GM23338 (cell line): ENCODE results near the gene MPRIP. TPM values are rescaled to one million over a fixed set of nuclear protein-coding genes. Genes with fewer than 3 reads are reported as not detected.

ENCODE experiments used
- ATAC-seq: fragments of 200-7000 bp; cut with Tn5 transposase; 3 replicates; pipeline ENCODE4 v1.9.1; 2020
- DNase-seq: peaks from one replicate; pipeline ENCODE4 v3.0.0-alpha.2; 2015; ENCODE audit warnings: low spot score
- H2AFZ ChIP-seq: fragments of 200-600 bp; sonication (generic); 2 replicates; pipeline ENCODE4 v1.8.0; 2016; ENCODE audit warnings: antibody characterized with exemption, mild to moderate bottlenecking, moderate library complexity
- H3F3A ChIP-seq: fragments of 200-600 bp; sonication (generic); replicated peaks from 2 replicates; pipeline ENCODE4 v1.8.0; 2017; ENCODE audit warnings: antibody characterized with exemption, mixed run types, low read depth
- H3K27ac ChIP-seq: fragments of 200-600 bp; sonication (generic); 2 replicates; pipeline ENCODE4 v1.6.1; 2016; ENCODE audit warnings: low read depth
- H3K27me3 ChIP-seq: fragments of 200-600 bp; sonication (generic); 2 replicates; pipeline ENCODE4 v1.8.0; 2016; ENCODE audit warnings: mild to moderate bottlenecking, mixed run types, moderate library complexity; ENCODE audit not compliant: insufficient read depth
- H3K36me3 ChIP-seq: fragments of 200-600 bp; sonication (generic); 2 replicates; pipeline ENCODE4 v1.8.0; 2016; ENCODE audit warnings: mild to moderate bottlenecking; ENCODE audit not compliant: insufficient read depth
- H3K4me1 ChIP-seq: fragments of 200-600 bp; sonication (generic); 2 replicates; pipeline ENCODE4 v1.8.0; 2016; ENCODE audit warnings: mild to moderate bottlenecking, moderate library complexity; ENCODE audit not compliant: insufficient read depth
- H3K4me2 ChIP-seq: fragments of 200-600 bp; sonication (generic); 2 replicates; pipeline ENCODE4 v1.7.1; 2017; ENCODE audit warnings: mixed run types
- H3K4me3 ChIP-seq: fragments of 200-600 bp; sonication (generic); 2 replicates; pipeline ENCODE4 v1.6.1; 2016; ENCODE audit warnings: mixed run types
- H3K79me2 ChIP-seq: fragments of 200-600 bp; sonication (generic); replicated peaks from 2 replicates; pipeline ENCODE4 v1.8.0; 2017; ENCODE audit warnings: mild to moderate bottlenecking; ENCODE audit not compliant: insufficient read depth
- H3K9me2 ChIP-seq: fragments of 200-600 bp; sonication (generic); 2 replicates; pipeline ENCODE4 v1.8.0; 2017; ENCODE audit not compliant: insufficient read depth
- H4K20me1 ChIP-seq: fragments of 200-600 bp; sonication (generic); replicated peaks from 2 replicates; pipeline ENCODE4 v1.8.0; 2017; ENCODE audit warnings: mild to moderate bottlenecking; ENCODE audit not compliant: insufficient read depth
- H3K27ac Mint-ChIP-seq: 2 replicates; pipeline ENCODE4 v1.8.0; 2020; ENCODE audit warnings: inconsistent platforms, mild to moderate bottlenecking, moderate library complexity, mixed read lengths
- H3K27me3 Mint-ChIP-seq: 3 replicates; pipeline ENCODE4 v1.8.0; 2022; ENCODE audit warnings: low read depth, mild to moderate bottlenecking, moderate library complexity, mixed read lengths, inconsistent platforms; ENCODE audit not compliant: insufficient read depth, poor library complexity
- H3K36me3 Mint-ChIP-seq: 3 replicates; pipeline ENCODE4 v1.8.0; 2021; ENCODE audit warnings: low read depth, mild to moderate bottlenecking, inconsistent platforms, moderate library complexity, mixed read lengths
- H3K4me1 Mint-ChIP-seq: 3 replicates; pipeline ENCODE4 v1.8.0; 2020; ENCODE audit warnings: mild to moderate bottlenecking, inconsistent platforms, mixed read lengths
- H3K4me3 Mint-ChIP-seq: 3 replicates; pipeline ENCODE4 v1.8.0; 2021; ENCODE audit warnings: moderate library complexity, mild to moderate bottlenecking, inconsistent platforms, mixed read lengths
- H3K9me3 Mint-ChIP-seq: 3 replicates; pipeline ENCODE4 v1.8.0; 2020; ENCODE audit warnings: moderate library complexity, mild to moderate bottlenecking, inconsistent platforms, mixed read lengths
- CREB1 ChIP-seq: fragments of 250-450 bp; sonication (Bioruptor Pico); IDR thresholded peaks from 2 replicates; pipeline ENCODE4 v1.5.0; 2020; ENCODE audit warnings: low read depth, mild to moderate bottlenecking, moderate library complexity
- EZH2phosphoT487 ChIP-seq: fragments of 200-600 bp; sonication (generic); IDR thresholded peaks from one replicate; pipeline ENCODE4 v1.8.1; 2018; ENCODE audit warnings: antibody characterized with exemption; ENCODE audit not compliant: unreplicated experiment
- JUNB ChIP-seq: IDR thresholded peaks from one replicate; pipeline ENCODE4 v1.6.1; 2016; ENCODE audit warnings: antibody characterized with exemption; ENCODE audit not compliant: unreplicated experiment
- NANOG ChIP-seq: IDR thresholded peaks from 2 replicates; pipeline ENCODE4 v1.6.1; 2016; ENCODE audit warnings: antibody characterized with exemption, borderline replicate concordance
- POLR2AphosphoS5 ChIP-seq: IDR thresholded peaks from 2 replicates; pipeline ENCODE4 v1.6.1; 2016; ENCODE audit warnings: antibody characterized with exemption, low read depth
- ZNF114 ChIP-seq: fragments of 250-450 bp; sonication (Bioruptor Pico); IDR thresholded peaks from 2 replicates; pipeline ENCODE4 v1.5.0; 2020; ENCODE audit warnings: mild to moderate bottlenecking, moderate library complexity
- ZNF331 ChIP-seq: fragments of 250-450 bp; sonication (Bioruptor Pico); IDR thresholded peaks from 2 replicates; pipeline ENCODE4 v1.5.0; 2020; ENCODE audit warnings: low read depth, mild to moderate bottlenecking, moderate library complexity
- polyA plus RNA-seq: library from polyadenylated mRNA; unstranded; fragments of >200 nt; fragmentation: Nextera tagmentation; extraction: Ambion mirVana; gene quantifications from 2 replicates; pipeline ENCODE4 v1.2.1, GENCODE V29; 2016
- total RNA-seq: library from RNA; depleted of rRNA; stranded (reverse); fragments of >200 nt; shearing (Covaris generic); gene quantifications from 2 replicates; pipeline ENCODE4 v1.2.3, GENCODE V29; 2014
- TF ChIP-seq, protein P1 (sequence below): IDR thresholded peaks from 2 replicates; pipeline ENCODE4 v1.6.1; 2016; ENCODE audit warnings: antibody characterized with exemption
- TF ChIP-seq, protein P2 (sequence below): fragments of 250-450 bp; sonication (Bioruptor Pico); IDR thresholded peaks from 2 replicates; pipeline ENCODE4 v1.5.0; 2020; ENCODE audit warnings: mild to moderate bottlenecking, moderate library complexity
- TF ChIP-seq, protein P3 (sequence below), 2 experiments: fragments of 200-600 bp in 1 of 2; sonication (generic) in 1 of 2; conservative IDR thresholded peaks; 2 replicates each; pipeline versions ENCODE4 v1.5.1 to v1.6.1; 2016 to 2017; ENCODE audit warnings: antibody characterized with exemption in 2 of 2, low read depth in 2 of 2, mild to moderate bottlenecking in 2 of 2, moderate library complexity in 1 of 2

MPRIP gene
- total and polyA plus RNA-seq, 2 experiments from 2014 or later, result 39.3 to 113 TPM

DNA sequence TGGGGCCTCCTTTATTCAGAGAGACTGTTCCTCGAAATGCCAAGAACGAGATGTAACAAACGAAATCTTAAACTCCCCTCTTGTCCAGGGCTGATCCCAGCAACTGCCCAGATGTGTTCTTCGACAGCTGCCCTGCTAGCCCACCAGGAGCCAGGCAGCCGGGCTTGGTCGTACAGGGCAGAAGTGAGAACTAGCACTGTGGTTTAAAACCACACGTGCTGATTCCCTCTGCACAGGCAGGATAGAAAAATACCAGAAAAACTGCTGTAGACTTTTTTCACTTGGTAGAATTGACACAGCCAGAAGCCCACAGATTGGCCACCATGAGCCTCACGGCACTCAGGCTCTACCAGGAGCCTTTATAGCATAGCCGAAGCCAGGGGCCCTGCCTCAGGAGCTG is 130.7 kb downstream of the MPRIP start (continued):
- no peak for TF ChIP-seq EZH2phosphoT487
- no peak for TF ChIP-seq ZNF331 (CRISPR knock-in tag)
- TF ChIP-seq CREB1, result no peak
- TF ChIP-seq, protein P1, sequence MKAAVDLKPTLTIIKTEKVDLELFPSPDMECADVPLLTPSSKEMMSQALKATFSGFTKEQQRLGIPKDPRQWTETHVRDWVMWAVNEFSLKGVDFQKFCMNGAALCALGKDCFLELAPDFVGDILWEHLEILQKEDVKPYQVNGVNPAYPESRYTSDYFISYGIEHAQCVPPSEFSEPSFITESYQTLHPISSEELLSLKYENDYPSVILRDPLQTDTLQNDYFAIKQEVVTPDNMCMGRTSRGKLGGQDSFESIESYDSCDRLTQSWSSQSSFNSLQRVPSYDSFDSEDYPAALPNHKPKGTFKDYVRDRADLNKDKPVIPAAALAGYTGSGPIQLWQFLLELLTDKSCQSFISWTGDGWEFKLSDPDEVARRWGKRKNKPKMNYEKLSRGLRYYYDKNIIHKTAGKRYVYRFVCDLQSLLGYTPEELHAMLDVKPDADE, result no peak
- TF ChIP-seq JUNB, result no peak
- no peak for TF ChIP-seq NANOG

DNA sequence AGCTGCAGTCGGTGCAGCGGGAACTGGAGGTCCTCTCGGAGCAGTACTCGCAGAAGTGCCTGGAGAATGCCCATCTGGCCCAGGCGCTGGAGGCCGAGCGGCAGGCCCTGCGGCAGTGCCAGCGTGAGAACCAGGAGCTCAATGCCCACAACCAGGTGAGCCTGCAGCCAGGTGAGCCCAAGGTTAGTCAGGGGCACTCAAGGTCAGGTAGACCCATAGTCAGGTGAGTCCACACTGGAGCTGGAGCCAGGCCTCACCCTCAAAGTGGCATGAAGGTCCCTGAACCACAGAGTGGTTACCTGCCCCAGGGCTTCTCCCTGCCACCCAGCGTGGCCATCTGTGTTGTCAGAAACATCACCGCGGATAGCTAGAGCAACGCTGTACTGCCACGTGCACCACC is 131.7 kb downstream of the MPRIP start:
- DNase-seq (no peak), ATAC-seq (no peak)
- Histone ChIP-seq H3F3A (no peaks in the 10 kb centered on the region), H3K4me2 (no peak overlapping the region), H3K27ac (no peak overlapping the region), H3K79me2 (no peaks in the 10 kb centered on the region), H3K9me2 (no peaks in the 10 kb centered on the region), H2AFZ (no peak overlapping the region), H4K20me1 (no peaks in the 10 kb centered on the region; the same call in 1 of the 2 replicates), H3K4me3 (no peak overlapping the region), H3K4me1 (no peaks in the 10 kb centered on the region), H3K27me3 (no peaks in the 10 kb centered on the region), H3K36me3 (no peaks in the 10 kb centered on the region; the same call in 1 of the 2 replicates)
- peaks cover 38% of the 10 kb centered on the region for H3K36me3 Mint-ChIP-seq
- peaks cover 11% of the 10 kb centered on the region for H3K4me1 Mint-ChIP-seq
- H3K4me3 Mint-ChIP-seq, result no peak overlapping the region
- TF ChIP-seq CREB1, result no peak
- no peaks in the 10 kb centered on the region for H3K9me3 Mint-ChIP-seq
- peaks cover 2% of the 10 kb centered on the region for H3K27me3 Mint-ChIP-seq
- no peak overlapping the region for H3K27ac Mint-ChIP-seq

DNA sequence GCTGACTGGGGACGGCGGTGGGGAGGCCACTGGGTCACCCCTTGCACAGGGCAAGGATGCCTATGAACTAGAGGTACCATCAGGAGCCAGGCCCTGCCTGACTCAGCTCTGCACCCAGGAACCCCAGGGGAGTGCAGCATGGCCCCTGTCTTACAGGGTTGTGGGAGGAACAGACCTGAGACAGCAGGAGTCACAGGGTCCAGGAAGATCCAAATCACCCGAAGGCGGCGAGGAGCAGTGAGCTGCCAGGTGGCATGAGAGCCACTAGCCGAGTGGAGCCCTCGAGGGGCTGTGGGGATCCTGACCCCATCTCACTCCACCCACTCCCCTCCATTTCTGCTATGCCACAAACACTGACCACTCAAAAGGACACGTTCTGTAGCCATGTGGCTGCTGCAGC is 133.1 kb downstream of the MPRIP start:
- H3K4me3 ChIP-seq, result no peak overlapping the region
- H3K4me1 ChIP-seq, result no peaks in the 10 kb centered on the region
- H4K20me1 ChIP-seq, result no peaks in the 10 kb centered on the region; the same call in 1 of the 2 replicates
- H3K27me3 Mint-ChIP-seq, result peaks cover 2% of the 10 kb centered on the region
- no peaks in the 10 kb centered on the region for H3K27me3 ChIP-seq
- ATAC-seq, result no peak
- H3K79me2 ChIP-seq, result no peaks in the 10 kb centered on the region
- no peaks in the 10 kb centered on the region for H3F3A ChIP-seq
- no peak for DNase-seq
- no peak overlapping the region for H3K27ac ChIP-seq
- no peaks in the 10 kb centered on the region for H3K9me3 Mint-ChIP-seq
- H3K36me3 Mint-ChIP-seq, result peaks cover 45% of the 10 kb centered on the region
- H3K36me3 ChIP-seq, result no peaks in the 10 kb centered on the region; the same call in 1 of the 2 replicates
- H3K4me3 Mint-ChIP-seq, result no peak overlapping the region
- peaks cover 11% of the 10 kb centered on the region for H3K4me1 Mint-ChIP-seq
- H2AFZ ChIP-seq, result no peak overlapping the region
- no peaks in the 10 kb centered on the region for H3K9me2 ChIP-seq
- no peak overlapping the region for H3K27ac Mint-ChIP-seq
- no peak overlapping the region for H3K4me2 ChIP-seq
- TF ChIP-seq, protein P2, sequence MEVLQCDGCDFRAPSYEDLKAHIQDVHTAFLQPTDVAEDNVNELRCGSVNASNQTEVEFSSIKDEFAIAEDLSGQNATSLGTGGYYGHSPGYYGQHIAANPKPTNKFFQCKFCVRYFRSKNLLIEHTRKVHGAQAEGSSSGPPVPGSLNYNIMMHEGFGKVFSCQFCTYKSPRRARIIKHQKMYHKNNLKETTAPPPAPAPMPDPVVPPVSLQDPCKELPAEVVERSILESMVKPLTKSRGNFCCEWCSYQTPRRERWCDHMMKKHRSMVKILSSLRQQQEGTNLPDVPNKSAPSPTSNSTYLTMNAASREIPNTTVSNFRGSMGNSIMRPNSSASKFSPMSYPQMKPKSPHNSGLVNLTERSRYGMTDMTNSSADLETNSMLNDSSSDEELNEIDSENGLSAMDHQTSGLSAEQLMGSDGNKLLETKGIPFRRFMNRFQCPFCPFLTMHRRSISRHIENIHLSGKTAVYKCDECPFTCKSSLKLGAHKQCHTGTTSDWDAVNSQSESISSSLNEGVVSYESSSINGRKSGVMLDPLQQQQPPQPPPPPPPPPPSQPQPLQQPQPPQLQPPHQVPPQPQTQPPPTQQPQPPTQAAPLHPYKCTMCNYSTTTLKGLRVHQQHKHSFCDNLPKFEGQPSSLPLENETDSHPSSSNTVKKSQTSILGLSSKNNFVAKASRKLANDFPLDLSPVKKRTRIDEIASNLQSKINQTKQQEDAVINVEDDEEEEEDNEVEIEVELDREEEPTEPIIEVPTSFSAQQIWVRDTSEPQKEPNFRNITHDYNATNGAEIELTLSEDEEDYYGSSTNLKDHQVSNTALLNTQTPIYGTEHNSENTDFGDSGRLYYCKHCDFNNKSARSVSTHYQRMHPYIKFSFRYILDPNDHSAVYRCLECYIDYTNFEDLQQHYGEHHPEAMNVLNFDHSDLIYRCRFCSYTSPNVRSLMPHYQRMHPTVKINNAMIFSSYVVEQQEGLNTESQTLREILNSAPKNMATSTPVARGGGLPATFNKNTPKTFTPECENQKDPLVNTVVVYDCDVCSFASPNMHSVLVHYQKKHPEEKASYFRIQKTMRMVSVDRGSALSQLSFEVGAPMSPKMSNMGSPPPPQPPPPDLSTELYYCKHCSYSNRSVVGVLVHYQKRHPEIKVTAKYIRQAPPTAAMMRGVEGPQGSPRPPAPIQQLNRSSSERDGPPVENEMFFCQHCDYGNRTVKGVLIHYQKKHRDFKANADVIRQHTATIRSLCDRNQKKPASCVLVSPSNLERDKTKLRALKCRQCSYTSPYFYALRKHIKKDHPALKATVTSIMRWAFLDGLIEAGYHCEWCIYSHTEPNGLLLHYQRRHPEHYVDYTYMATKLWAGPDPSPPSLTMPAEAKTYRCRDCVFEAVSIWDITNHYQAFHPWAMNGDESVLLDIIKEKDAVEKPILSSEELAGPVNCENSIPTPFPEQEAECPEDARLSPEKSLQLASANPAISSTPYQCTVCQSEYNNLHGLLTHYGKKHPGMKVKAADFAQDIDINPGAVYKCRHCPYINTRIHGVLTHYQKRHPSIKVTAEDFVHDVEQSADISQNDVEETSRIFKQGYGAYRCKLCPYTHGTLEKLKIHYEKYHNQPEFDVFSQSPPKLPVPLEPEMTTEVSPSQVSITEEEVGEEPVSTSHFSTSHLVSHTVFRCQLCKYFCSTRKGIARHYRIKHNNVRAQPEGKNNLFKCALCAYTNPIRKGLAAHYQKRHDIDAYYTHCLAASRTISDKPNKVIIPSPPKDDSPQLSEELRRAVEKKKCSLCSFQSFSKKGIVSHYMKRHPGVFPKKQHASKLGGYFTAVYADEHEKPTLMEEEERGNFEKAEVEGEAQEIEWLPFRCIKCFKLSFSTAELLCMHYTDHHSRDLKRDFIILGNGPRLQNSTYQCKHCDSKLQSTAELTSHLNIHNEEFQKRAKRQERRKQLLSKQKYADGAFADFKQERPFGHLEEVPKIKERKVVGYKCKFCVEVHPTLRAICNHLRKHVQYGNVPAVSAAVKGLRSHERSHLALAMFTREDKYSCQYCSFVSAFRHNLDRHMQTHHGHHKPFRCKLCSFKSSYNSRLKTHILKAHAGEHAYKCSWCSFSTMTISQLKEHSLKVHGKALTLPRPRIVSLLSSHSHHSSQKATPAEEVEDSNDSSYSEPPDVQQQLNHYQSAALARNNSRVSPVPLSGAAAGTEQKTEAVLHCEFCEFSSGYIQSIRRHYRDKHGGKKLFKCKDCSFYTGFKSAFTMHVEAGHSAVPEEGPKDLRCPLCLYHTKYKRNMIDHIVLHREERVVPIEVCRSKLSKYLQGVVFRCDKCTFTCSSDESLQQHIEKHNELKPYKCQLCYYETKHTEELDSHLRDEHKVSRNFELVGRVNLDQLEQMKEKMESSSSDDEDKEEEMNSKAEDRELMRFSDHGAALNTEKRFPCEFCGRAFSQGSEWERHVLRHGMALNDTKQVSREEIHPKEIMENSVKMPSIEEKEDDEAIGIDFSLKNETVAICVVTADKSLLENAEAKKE (CRISPR knock-in tag), result no peak
- TF ChIP-seq, protein P3, sequence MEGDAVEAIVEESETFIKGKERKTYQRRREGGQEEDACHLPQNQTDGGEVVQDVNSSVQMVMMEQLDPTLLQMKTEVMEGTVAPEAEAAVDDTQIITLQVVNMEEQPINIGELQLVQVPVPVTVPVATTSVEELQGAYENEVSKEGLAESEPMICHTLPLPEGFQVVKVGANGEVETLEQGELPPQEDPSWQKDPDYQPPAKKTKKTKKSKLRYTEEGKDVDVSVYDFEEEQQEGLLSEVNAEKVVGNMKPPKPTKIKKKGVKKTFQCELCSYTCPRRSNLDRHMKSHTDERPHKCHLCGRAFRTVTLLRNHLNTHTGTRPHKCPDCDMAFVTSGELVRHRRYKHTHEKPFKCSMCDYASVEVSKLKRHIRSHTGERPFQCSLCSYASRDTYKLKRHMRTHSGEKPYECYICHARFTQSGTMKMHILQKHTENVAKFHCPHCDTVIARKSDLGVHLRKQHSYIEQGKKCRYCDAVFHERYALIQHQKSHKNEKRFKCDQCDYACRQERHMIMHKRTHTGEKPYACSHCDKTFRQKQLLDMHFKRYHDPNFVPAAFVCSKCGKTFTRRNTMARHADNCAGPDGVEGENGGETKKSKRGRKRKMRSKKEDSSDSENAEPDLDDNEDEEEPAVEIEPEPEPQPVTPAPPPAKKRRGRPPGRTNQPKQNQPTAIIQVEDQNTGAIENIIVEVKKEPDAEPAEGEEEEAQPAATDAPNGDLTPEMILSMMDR (conservative IDR thresholded peaks at IDR 0.05; ENCODE audit: low read depth in 2 of 2), result no peak
- no peak for TF ChIP-seq ZNF331 (CRISPR knock-in tag)
- TF ChIP-seq ZNF114 (CRISPR knock-in tag), result no peak
- no peak for TF ChIP-seq POLR2AphosphoS5
- no peak for TF ChIP-seq CREB1
- no peak for TF ChIP-seq NANOG
- TF ChIP-seq, protein P1, result no peak
